ENCODE results near the gene GRM7. TPM values are rescaled to one million over a fixed set of nuclear protein-coding genes. Genes with fewer than 3 reads are reported as not detected.

The GRM7 gene
- total RNA-seq, 1 donor from 2014 or later, result 0.80 TPM

GRCh38 chr3:7588236-7588635, 727.3 kb downstream of the GRM7 start:
- Histone ChIP-seq H4K20me1 (ENCODE audit: low read depth) (no peaks in the 10 kb centered on the region), H3F3A (ENCODE audit: low read depth) (no peaks in the 10 kb centered on the region), H3K4me1 (no peaks in the 10 kb centered on the region), H3K79me2 (ENCODE audit: low read depth) (no peaks in the 10 kb centered on the region), H3K27me3 (no peaks in the 10 kb centered on the region), H3K4me2 (no peak overlapping the region), H3K27ac (no peak overlapping the region), H2AFZ (replicated peaks) (no peak overlapping the region), H3K9ac (no peak overlapping the region), H3K4me3 (no peak overlapping the region), H3K9me3 (ENCODE audit: low read depth) (no peaks in the 10 kb centered on the region), H3K36me3 (no peaks in the 10 kb centered on the region)
- H3K4me1 Mint-ChIP-seq, result peaks cover 4% of the 10 kb centered on the region
- no peak for TF ChIP-seq EZH2phosphoT487 (IDR thresholded peaks at IDR 0.05)
- TF ChIP-seq CTCF (IDR thresholded peaks at IDR 0.05), result no peak
- TF ChIP-seq EZH2 (IDR thresholded peaks at IDR 0.05), result no peak
- no peak overlapping the region for H3K4me3 Mint-ChIP-seq
- DNase-seq (ENCODE audit: low spot score), result no peak
- H3K9me3 Mint-ChIP-seq, result no peaks in the 10 kb centered on the region
- no peak overlapping the region for H3K27ac Mint-ChIP-seq
- no peaks in the 10 kb centered on the region for H3K36me3 Mint-ChIP-seq
- H3K27me3 Mint-ChIP-seq (ENCODE audit: insufficient read depth, low read depth), result no peaks in the 10 kb centered on the region

GRCh38 chr3:7589526-7589925, 728.6 kb downstream of the GRM7 start:
- H2AFZ ChIP-seq (replicated peaks), result no peak overlapping the region

GRCh38 chr3:7602297-7602696, 741.4 kb downstream of the GRM7 start:
- Histone ChIP-seq H2AFZ (replicated peaks) (no peak overlapping the region), H3K4me2 (no peak overlapping the region), H3K27me3 (no peaks in the 10 kb centered on the region), H3K9me3 (ENCODE audit: low read depth) (no peaks in the 10 kb centered on the region), H3K27ac (no peak overlapping the region), H3F3A (ENCODE audit: low read depth) (no peaks in the 10 kb centered on the region), H3K4me3 (no peak overlapping the region), H3K4me1 (no peaks in the 10 kb centered on the region), H3K9ac (no peak overlapping the region), H3K79me2 (ENCODE audit: low read depth) (no peaks in the 10 kb centered on the region), H4K20me1 (ENCODE audit: low read depth) (no peaks in the 10 kb centered on the region), H3K36me3 (no peaks in the 10 kb centered on the region)
- no peak for DNase-seq (ENCODE audit: low spot score)
- H3K4me3 Mint-ChIP-seq, result no peak overlapping the region
- H3K27ac Mint-ChIP-seq, result no peak overlapping the region
- H3K36me3 Mint-ChIP-seq, result no peaks in the 10 kb centered on the region
- no peak for TF ChIP-seq EZH2 (IDR thresholded peaks at IDR 0.05)
- no peak for TF ChIP-seq EZH2phosphoT487 (IDR thresholded peaks at IDR 0.05)
- TF ChIP-seq CTCF (IDR thresholded peaks at IDR 0.05), result no peak
- no peaks in the 10 kb centered on the region for H3K9me3 Mint-ChIP-seq
- no peaks in the 10 kb centered on the region for H3K27me3 Mint-ChIP-seq (ENCODE audit: insufficient read depth, low read depth)
- H3K4me1 Mint-ChIP-seq, result no peaks in the 10 kb centered on the region

More at GRCh38 chr3:7589526-7589925, 728.6 kb downstream of the GRM7 start:
- H3K27ac Mint-ChIP-seq, result no peak overlapping the region
- peaks cover 4% of the 10 kb centered on the region for H3K4me1 Mint-ChIP-seq
- H3K4me3 Mint-ChIP-seq, result no peak overlapping the region
- no peak for DNase-seq (ENCODE audit: low spot score)
- H3K27ac ChIP-seq, result no peak overlapping the region
- H3K27me3 Mint-ChIP-seq (ENCODE audit: insufficient read depth, low read depth), result no peaks in the 10 kb centered on the region
- H3K4me1 ChIP-seq, result no peaks in the 10 kb centered on the region
- no peaks in the 10 kb centered on the region for H3K9me3 Mint-ChIP-seq
- no peak overlapping the region for H3K9ac ChIP-seq
- no peak overlapping the region for H3K4me3 ChIP-seq
- no peak overlapping the region for H3K4me2 ChIP-seq
- H3K36me3 ChIP-seq, result no peaks in the 10 kb centered on the region
- TF ChIP-seq EZH2 (IDR thresholded peaks at IDR 0.05) (no peak), CTCF (IDR thresholded peaks at IDR 0.05) (no peak), EZH2phosphoT487 (IDR thresholded peaks at IDR 0.05) (no peak)
- no peaks in the 10 kb centered on the region for H3K79me2 ChIP-seq (ENCODE audit: low read depth)
- no peaks in the 10 kb centered on the region for H3K27me3 ChIP-seq
- no peaks in the 10 kb centered on the region for H3K9me3 ChIP-seq (ENCODE audit: low read depth)
- H4K20me1 ChIP-seq (ENCODE audit: low read depth), result no peaks in the 10 kb centered on the region
- no peaks in the 10 kb centered on the region for H3F3A ChIP-seq (ENCODE audit: low read depth)
- no peaks in the 10 kb centered on the region for H3K36me3 Mint-ChIP-seq

Measured in neural progenitor cell (in vitro differentiated cells).